HepG2 (cell line): ENCODE results near the gene CDX1. TPM values are rescaled to one million over a fixed set of nuclear protein-coding genes. Genes with fewer than 3 reads are reported as not detected.
A peak's percentile ranks its signal among the peaks of the same experiment; 100 is the strongest.

Experiments
- ETV5 ChIP-seq: IDR thresholded peaks from 2 replicates; pipeline ENCODE4 v1.6.1; 2018; ENCODE audit warnings: missing biosample characterization, missing genetic modification reagents, inconsistent platforms, borderline replicate concordance
- GATAD2A ChIP-seq: IDR thresholded peaks from 2 replicates; pipeline ENCODE4 v1.6.1; 2016
- KDM2A ChIP-seq: sonication (generic); formaldehyde crosslinking; IDR thresholded peaks from 2 replicates; pipeline ENCODE4 v1.4.0; 2020; ENCODE audit warnings: low read depth, missing genetic modification reagents, borderline replicate concordance
- KDM5B ChIP-seq: sonication (generic); formaldehyde crosslinking; IDR thresholded peaks from 2 replicates; pipeline ENCODE4 v1.4.0; 2020; ENCODE audit warnings: missing genetic modification reagents, mild to moderate bottlenecking, borderline replicate concordance
- MAFF ChIP-seq: IDR thresholded peaks from 2 replicates; pipeline ENCODE4 v1.6.1; 2011; ENCODE audit warnings: low read depth, low read length, improper control_type of control experiment
- NR2F6 ChIP-seq, 2 experiments: IDR thresholded peaks; 2 replicates each; pipeline ENCODE4 v1.6.1; 2016; ENCODE audit warnings: antibody characterized with exemption in 1 of 2, mild to moderate bottlenecking in 1 of 2
- PRMT3 ChIP-seq: sonication (generic); formaldehyde crosslinking; IDR thresholded peaks from 2 replicates; pipeline ENCODE4 v1.8.1; 2022; ENCODE audit warnings: low read depth, mild to moderate bottlenecking, moderate library complexity, missing genetic modification reagents, borderline replicate concordance
- SAP130 ChIP-seq: IDR thresholded peaks from 2 replicates; pipeline ENCODE4 v1.6.1; 2016; ENCODE audit warnings: low read depth
- SIX1 ChIP-seq: sonication (generic); formaldehyde crosslinking; IDR thresholded peaks from 2 replicates; pipeline ENCODE4 v1.4.0; 2020; ENCODE audit warnings: missing genetic modification reagents, borderline replicate concordance
- SP140L ChIP-seq: sonication (generic); formaldehyde crosslinking; IDR thresholded peaks from 2 replicates; pipeline ENCODE4 v1.4.0; 2020; ENCODE audit warnings: missing genetic modification reagents, borderline replicate concordance
- U2AF1 ChIP-seq: fragments of 200-400 bp; formaldehyde crosslinking; optimal IDR thresholded peaks from 2 replicates; pipeline ENCODE3; 2017; ENCODE audit warnings: mild to moderate bottlenecking, low read depth, low read length
- YEATS2 ChIP-seq: sonication (generic); formaldehyde crosslinking; IDR thresholded peaks from 2 replicates; pipeline ENCODE4 v1.4.0; 2020; ENCODE audit warnings: missing genetic modification reagents, borderline replicate concordance
- ZNF556 ChIP-seq: sonication (generic); formaldehyde crosslinking; IDR thresholded peaks from 2 replicates; pipeline ENCODE4 v1.4.0; 2020; ENCODE audit warnings: mild to moderate bottlenecking, missing genetic modification reagents, borderline replicate concordance
- ZNF563 ChIP-seq: sonication (generic); formaldehyde crosslinking; IDR thresholded peaks from 2 replicates; pipeline ENCODE4 v1.8.0; 2022; ENCODE audit warnings: mild to moderate bottlenecking, moderate library complexity, missing genetic modification reagents
- ZNF792 ChIP-seq: IDR thresholded peaks from 2 replicates; pipeline ENCODE4 v1.6.1; 2016
- ZZZ3 ChIP-seq: sonication (generic); formaldehyde crosslinking; IDR thresholded peaks from 2 replicates; pipeline ENCODE4 v1.4.0; 2020; ENCODE audit warnings: missing genetic modification reagents, mild to moderate bottlenecking, borderline replicate concordance
- polyA plus RNA-seq, 8 experiments: library from polyadenylated mRNA; depleted of rRNA in 3 of 8; stranded (reverse) in 7 of 8; unstranded in 1 of 8; fragments of >200 nt; fragmentation: Illumina TruSeq in 4 of 8; extraction: Trizol in 4 of 8; gene quantifications; 2 replicates each; pipeline versions ENCODE4 v1.2.1 to v1.2.3, GENCODE V29; 2011 to 2016; ENCODE audit warnings: low read depth in 4 of 8, missing spikeins in 1 of 8, mixed read lengths in 1 of 8; ENCODE audit not compliant: insufficient read depth in 1 of 8
- total RNA-seq, 5 experiments: library from RNA; depleted of rRNA; stranded (reverse); fragments of >200 nt; fragmentation: Illumina TruSeq; extraction: Trizol; gene quantifications; 2 replicates each; pipeline ENCODE4 v1.2.3, GENCODE V29; 2016; ENCODE audit warnings: low read depth in 1 of 5
- TF ChIP-seq, protein P1 (sequence below): IDR thresholded peaks from 2 replicates; pipeline ENCODE4 v1.6.1; 2016; ENCODE audit warnings: missing compliant biosample characterization, missing genetic modification reagents, borderline replicate concordance
- TF ChIP-seq, protein P2 (sequence below): sonication (generic); formaldehyde crosslinking; IDR thresholded peaks from 2 replicates; pipeline ENCODE4; 2020; ENCODE audit warnings: missing genetic modification reagents, mild to moderate bottlenecking, borderline replicate concordance
- TF ChIP-seq, protein P3 (sequence below): sonication (generic); formaldehyde crosslinking; IDR thresholded peaks from 2 replicates; pipeline ENCODE4 v1.5.0; 2020; ENCODE audit warnings: mild to moderate bottlenecking, missing genetic modification reagents
- TF ChIP-seq, protein P4 (sequence below): fragments of 450-650 bp; IDR thresholded peaks from 2 replicates; pipeline ENCODE4 v1.6.1; 2016

The CDX1 gene
- total and polyA plus RNA-seq, 2 of the 13 experiments (the other 11 are each of a cell fraction or from before 2014, with no cell fraction given): not detected

DNA sequence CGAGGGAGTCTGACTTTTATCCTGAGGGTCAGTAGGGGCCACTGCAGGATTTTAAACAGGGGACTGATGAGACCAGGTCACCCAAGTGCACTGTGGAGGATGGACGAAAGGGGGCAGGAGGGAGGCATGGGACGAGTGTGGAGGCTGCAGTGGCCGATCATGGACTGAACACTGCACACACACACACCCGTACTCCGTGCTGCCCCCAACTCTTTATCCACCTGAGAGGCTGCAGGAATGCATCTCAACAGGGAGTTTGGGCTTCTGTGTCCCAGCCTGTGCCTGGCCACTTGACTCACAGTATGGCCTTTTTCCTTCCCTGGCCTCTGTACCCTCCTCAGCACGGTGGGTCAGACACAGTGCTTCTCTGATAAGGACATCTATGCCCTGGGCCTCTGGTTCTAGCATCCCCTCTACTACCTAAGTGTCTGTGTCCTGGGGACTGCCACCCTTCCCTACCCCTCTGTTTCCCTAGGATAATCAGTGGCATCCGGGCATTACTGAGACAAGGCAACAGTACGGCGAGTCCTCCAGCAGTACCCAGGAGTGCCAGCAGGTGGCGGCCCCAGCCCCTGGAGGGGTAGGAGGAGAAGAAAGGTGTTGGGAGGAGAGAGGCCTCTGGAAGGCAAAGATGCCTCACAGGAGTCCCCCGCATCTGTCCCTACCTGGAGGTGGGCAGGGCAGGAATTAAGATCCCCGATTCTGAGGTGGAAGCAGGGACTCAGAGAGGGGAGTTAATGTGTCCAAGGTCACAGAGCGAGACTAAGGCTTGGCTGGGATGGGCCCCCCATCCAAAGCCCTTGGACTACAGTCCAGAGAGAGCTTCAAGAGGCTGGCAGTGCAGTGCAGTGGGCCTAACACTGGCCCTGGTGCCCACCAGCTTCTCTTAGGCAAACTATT lies 5.1 kb upstream of the CDX1 start (continued):
- TF ChIP-seq MAFF (no peak), SP140L (0 out of 2 replicates have a peak, but pooled peaks have one; percentile 15), SAP130 (CRISPR knock-in tag) (peak; percentile 34; the same call in 1 of the 2 replicates), ZNF563 (peak; percentile 27; the same call in 1 of the 2 replicates), YEATS2 (CRISPR knock-in tag) (peak; percentile 47; the same call in 1 of the 2 replicates), SIX1 (CRISPR knock-in tag) (no peak), PRMT3 (CRISPR knock-in tag) (no peak), ZZZ3 (CRISPR knock-in tag) (0 out of 2 replicates have a peak, but pooled peaks have one; percentile 35), U2AF1 (peak; percentile 67), NR2F6 (IDR thresholded peaks at IDR 0.05) (peak; percentile 26; the same call in 1 of the 2 replicates), NR2F6 (CRISPR knock-in tag; IDR thresholded peaks at IDR 0.05) (0 out of 2 replicates have a peak, but pooled peaks have one; percentile 31), KDM5B (CRISPR knock-in tag) (0 out of 2 replicates have a peak, but pooled peaks have one; percentile 28), ZNF556 (peak; percentile 25; the same call in 1 of the 2 replicates), KDM2A (peak; percentile 61; the same call in 1 of the 2 replicates), ETV5 (peak; percentile 15; the same call in 1 of the 2 replicates), ZNF792 (CRISPR knock-in tag) (0 out of 2 replicates have a peak, but pooled peaks have one; percentile 34), GATAD2A (CRISPR knock-in tag) (peak; percentile 40; the same call in 1 of the 2 replicates)
- TF ChIP-seq, protein P1, sequence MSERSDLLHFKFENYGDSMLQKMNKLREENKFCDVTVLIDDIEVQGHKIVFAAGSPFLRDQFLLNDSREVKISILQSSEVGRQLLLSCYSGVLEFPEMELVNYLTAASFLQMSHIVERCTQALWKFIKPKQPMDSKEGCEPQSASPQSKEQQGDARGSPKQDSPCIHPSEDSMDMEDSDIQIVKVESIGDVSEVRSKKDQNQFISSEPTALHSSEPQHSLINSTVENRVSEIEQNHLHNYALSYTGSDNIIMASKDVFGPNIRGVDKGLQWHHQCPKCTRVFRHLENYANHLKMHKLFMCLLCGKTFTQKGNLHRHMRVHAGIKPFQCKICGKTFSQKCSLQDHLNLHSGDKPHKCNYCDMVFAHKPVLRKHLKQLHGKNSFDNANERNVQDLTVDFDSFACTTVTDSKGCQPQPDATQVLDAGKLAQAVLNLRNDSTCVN (CRISPR knock-in tag): 0 out of 2 replicates have a peak, but pooled peaks have one; percentile 23
- TF ChIP-seq, protein P2, sequence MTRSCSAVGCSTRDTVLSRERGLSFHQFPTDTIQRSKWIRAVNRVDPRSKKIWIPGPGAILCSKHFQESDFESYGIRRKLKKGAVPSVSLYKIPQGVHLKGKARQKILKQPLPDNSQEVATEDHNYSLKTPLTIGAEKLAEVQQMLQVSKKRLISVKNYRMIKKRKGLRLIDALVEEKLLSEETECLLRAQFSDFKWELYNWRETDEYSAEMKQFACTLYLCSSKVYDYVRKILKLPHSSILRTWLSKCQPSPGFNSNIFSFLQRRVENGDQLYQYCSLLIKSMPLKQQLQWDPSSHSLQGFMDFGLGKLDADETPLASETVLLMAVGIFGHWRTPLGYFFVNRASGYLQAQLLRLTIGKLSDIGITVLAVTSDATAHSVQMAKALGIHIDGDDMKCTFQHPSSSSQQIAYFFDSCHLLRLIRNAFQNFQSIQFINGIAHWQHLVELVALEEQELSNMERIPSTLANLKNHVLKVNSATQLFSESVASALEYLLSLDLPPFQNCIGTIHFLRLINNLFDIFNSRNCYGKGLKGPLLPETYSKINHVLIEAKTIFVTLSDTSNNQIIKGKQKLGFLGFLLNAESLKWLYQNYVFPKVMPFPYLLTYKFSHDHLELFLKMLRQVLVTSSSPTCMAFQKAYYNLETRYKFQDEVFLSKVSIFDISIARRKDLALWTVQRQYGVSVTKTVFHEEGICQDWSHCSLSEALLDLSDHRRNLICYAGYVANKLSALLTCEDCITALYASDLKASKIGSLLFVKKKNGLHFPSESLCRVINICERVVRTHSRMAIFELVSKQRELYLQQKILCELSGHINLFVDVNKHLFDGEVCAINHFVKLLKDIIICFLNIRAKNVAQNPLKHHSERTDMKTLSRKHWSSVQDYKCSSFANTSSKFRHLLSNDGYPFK (CRISPR knock-in tag): peak; percentile 68
- TF ChIP-seq, protein P3, sequence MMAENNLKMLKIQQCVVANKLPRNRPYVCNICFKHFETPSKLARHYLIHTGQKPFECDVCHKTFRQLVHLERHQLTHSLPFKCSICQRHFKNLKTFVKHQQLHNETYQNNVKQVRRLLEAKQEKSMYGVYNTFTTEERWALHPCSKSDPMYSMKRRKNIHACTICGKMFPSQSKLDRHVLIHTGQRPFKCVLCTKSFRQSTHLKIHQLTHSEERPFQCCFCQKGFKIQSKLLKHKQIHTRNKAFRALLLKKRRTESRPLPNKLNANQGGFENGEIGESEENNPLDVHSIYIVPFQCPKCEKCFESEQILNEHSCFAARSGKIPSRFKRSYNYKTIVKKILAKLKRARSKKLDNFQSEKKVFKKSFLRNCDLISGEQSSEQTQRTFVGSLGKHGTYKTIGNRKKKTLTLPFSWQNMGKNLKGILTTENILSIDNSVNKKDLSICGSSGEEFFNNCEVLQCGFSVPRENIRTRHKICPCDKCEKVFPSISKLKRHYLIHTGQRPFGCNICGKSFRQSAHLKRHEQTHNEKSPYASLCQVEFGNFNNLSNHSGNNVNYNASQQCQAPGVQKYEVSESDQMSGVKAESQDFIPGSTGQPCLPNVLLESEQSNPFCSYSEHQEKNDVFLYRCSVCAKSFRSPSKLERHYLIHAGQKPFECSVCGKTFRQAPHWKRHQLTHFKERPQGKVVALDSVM (CRISPR knock-in tag): peak; percentile 72; the same call in 1 of the 2 replicates
- TF ChIP-seq, protein P4, sequence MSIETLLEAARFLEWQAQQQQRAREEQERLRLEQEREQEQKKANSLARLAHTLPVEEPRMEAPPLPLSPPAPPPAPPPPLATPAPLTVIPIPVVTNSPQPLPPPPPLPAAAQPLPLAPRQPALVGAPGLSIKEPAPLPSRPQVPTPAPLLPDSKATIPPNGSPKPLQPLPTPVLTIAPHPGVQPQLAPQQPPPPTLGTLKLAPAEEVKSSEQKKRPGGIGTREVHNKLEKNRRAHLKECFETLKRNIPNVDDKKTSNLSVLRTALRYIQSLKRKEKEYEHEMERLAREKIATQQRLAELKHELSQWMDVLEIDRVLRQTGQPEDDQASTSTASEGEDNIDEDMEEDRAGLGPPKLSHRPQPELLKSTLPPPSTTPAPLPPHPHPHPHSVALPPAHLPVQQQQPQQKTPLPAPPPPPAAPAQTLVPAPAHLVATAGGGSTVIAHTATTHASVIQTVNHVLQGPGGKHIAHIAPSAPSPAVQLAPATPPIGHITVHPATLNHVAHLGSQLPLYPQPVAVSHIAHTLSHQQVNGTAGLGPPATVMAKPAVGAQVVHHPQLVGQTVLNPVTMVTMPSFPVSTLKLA: no peak
